Loucy (cell line): ENCODE results near the gene SLC9B1.

ENCODE experiments used
- H2AFZ ChIP-seq: fragments of 200-600 bp; sonication (generic); 2 replicates; pipeline ENCODE4 v1.6.0; 2016; ENCODE audit warnings: antibody characterized with exemption, mild to moderate bottlenecking, low read length, moderate library complexity
- H3F3A ChIP-seq: fragments of 200-600 bp; 2 replicates; pipeline ENCODE4 v1.6.0; 2016; ENCODE audit warnings: antibody characterized with exemption, low read depth, mild to moderate bottlenecking
- H3K27me3 ChIP-seq: fragments of 200-600 bp; sonication (generic); 2 replicates; pipeline ENCODE4 v1.6.1; 2014; ENCODE audit warnings: low read length, mild to moderate bottlenecking; ENCODE audit not compliant: insufficient read depth, poor library complexity, severe bottlenecking
- H3K36me3 ChIP-seq: fragments of 200-600 bp; sonication (generic); 2 replicates; pipeline ENCODE4 v1.6.1; 2016; ENCODE audit warnings: low read length; ENCODE audit not compliant: insufficient read depth
- H3K4me1 ChIP-seq: fragments of 200-600 bp; sonication (generic); 2 replicates; pipeline ENCODE4 v1.5.1; 2014; ENCODE audit warnings: low read length, mild to moderate bottlenecking; ENCODE audit not compliant: insufficient read depth, poor library complexity, severe bottlenecking
- H3K4me2 ChIP-seq: fragments of 200-600 bp; sonication (generic); 2 replicates; pipeline ENCODE4 v1.6.0; 2014; ENCODE audit warnings: antibody characterized with exemption, low read length, low read depth, mild to moderate bottlenecking; ENCODE audit not compliant: poor library complexity, severe bottlenecking
- H3K4me3 ChIP-seq: fragments of 200-600 bp; sonication (generic); 2 replicates; pipeline ENCODE4 v1.5.1; 2014; ENCODE audit warnings: low read length, mild to moderate bottlenecking, mixed read lengths; ENCODE audit not compliant: poor library complexity, severe bottlenecking
- H3K79me2 ChIP-seq: fragments of 200-600 bp; sonication (generic); 2 replicates; pipeline ENCODE4 v1.6.1; 2014; ENCODE audit warnings: low read length; ENCODE audit not compliant: insufficient read depth
- H3K9ac ChIP-seq: fragments of 200-600 bp; sonication (generic); 2 replicates; pipeline ENCODE4 v1.6.0; 2014; ENCODE audit warnings: mild to moderate bottlenecking, low read depth, low read length, moderate library complexity; ENCODE audit not compliant: poor library complexity, severe bottlenecking
- H3K9me2 ChIP-seq: fragments of 200-600 bp; sonication (generic); replicated peaks from 2 replicates; pipeline ENCODE4 v1.6.1; 2016; ENCODE audit warnings: low read depth, low read length, mixed read lengths
- H3K9me3 ChIP-seq: fragments of 200-600 bp; sonication (generic); 2 replicates; pipeline ENCODE4 v1.6.1; 2014; ENCODE audit warnings: mild to moderate bottlenecking, antibody characterized with exemption, low read length, low read depth; ENCODE audit not compliant: insufficient read depth
- H4K20me1 ChIP-seq: fragments of 200-600 bp; sonication (generic); 2 replicates; pipeline ENCODE4 v1.6.0; 2014; ENCODE audit warnings: antibody characterized with exemption, low read length, mild to moderate bottlenecking; ENCODE audit not compliant: insufficient read depth, poor library complexity, severe bottlenecking
- CTCF ChIP-seq: fragments of 200-600 bp; sonication (generic); conservative IDR thresholded peaks from 2 replicates; pipeline ENCODE4 v1.5.1; 2014; ENCODE audit warnings: mild to moderate bottlenecking, antibody characterized with exemption, low read length
- EZH2phosphoT487 ChIP-seq: fragments of 200-600 bp; IDR thresholded peaks from 2 replicates; pipeline ENCODE4 v1.6.1; 2018; ENCODE audit warnings: antibody characterized with exemption, mild to moderate bottlenecking, moderate library complexity, borderline replicate concordance

SLC9B1 gene

GRCh38 chr4:103029300-103029699, 9.8 kb upstream of the SLC9B1 start:
- Histone ChIP-seq H3K4me3 (no peak overlapping the region), H3F3A (no peaks in the 10 kb centered on the region), H3K27me3 (no peaks in the 10 kb centered on the region), H3K4me2 (no peak overlapping the region), H3K9me3 (no peaks in the 10 kb centered on the region), H3K9ac (no peak overlapping the region), H3K4me1 (no peaks in the 10 kb centered on the region), H3K79me2 (no peaks in the 10 kb centered on the region), H4K20me1 (no peaks in the 10 kb centered on the region), H3K36me3 (no peaks in the 10 kb centered on the region), H2AFZ (no peak overlapping the region), H3K9me2 (no peaks in the 10 kb centered on the region)
- TF ChIP-seq CTCF (no peak), EZH2phosphoT487 (no peak)

GRCh38 chr4:103026868-103027267, 7.4 kb upstream of the SLC9B1 start:
- H3K27me3 ChIP-seq: no peaks in the 10 kb centered on the region
- no peaks in the 10 kb centered on the region for H3K4me1 ChIP-seq
- H3K9me3 ChIP-seq: no peaks in the 10 kb centered on the region
- TF ChIP-seq EZH2phosphoT487 (no peak), CTCF (no peak)
- H3K36me3 ChIP-seq: no peaks in the 10 kb centered on the region
- no peak overlapping the region for H3K4me2 ChIP-seq
- H3K4me3 ChIP-seq: no peak overlapping the region
- no peak overlapping the region for H3K9ac ChIP-seq
- no peak overlapping the region for H2AFZ ChIP-seq
- H3F3A ChIP-seq: no peaks in the 10 kb centered on the region
- no peaks in the 10 kb centered on the region for H3K79me2 ChIP-seq
- H4K20me1 ChIP-seq: no peaks in the 10 kb centered on the region
- no peaks in the 10 kb centered on the region for H3K9me2 ChIP-seq

DNA sequence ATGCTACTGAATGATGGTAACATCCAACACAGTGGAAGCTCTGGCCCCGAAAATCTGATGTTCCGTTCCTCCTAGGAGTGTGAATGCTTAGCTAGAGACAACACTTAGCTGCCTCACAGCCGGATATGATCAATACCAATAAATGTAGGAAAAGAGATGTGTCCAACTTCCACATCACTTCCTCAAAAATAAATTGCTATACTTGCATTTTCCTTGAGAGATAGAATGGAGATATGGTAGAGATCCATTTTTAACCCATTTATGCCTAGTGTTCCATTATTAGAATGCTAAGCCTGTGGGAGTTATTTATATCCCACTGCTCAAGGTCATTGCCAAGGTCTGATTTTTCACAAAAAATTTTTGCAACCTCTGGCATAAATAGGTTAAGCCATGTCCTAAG, 5.5 kb upstream of the SLC9B1 start:
- Histone ChIP-seq H3K4me3 (no peak overlapping the region), H3K9me3 (no peaks in the 10 kb centered on the region), H3K9ac (no peak overlapping the region), H4K20me1 (no peaks in the 10 kb centered on the region), H3K4me1 (peaks cover 3% of the 10 kb centered on the region), H3K79me2 (no peaks in the 10 kb centered on the region), H3K9me2 (no peaks in the 10 kb centered on the region), H3K4me2 (no peak overlapping the region), H3K36me3 (no peaks in the 10 kb centered on the region), H3F3A (no peaks in the 10 kb centered on the region), H3K27me3 (no peaks in the 10 kb centered on the region), H2AFZ (no peak overlapping the region)
- TF ChIP-seq EZH2phosphoT487: no peak
- no peak for TF ChIP-seq CTCF
